CD14-positive monocyte (primary cell): Measurements from ENCODE around the gene CARD9. TPM values are rescaled to one million over a fixed set of nuclear protein-coding genes. Genes with fewer than 3 reads are reported as not detected.

ENCODE experiments used
- DNase-seq, 3 donors: peaks; one replicate each; pipeline ENCODE4 v3.0.0-alpha.2; 2011 to 2022
- H2AFZ ChIP-seq: 2 replicates; pipeline ENCODE4 v1.6.0; 2012; ENCODE audit warnings: mild to moderate bottlenecking, low read depth, low read length, inconsistent platforms; ENCODE audit not compliant: insufficient read depth, poor library complexity, severe bottlenecking
- H3K27ac ChIP-seq, 2 donors: 1 replicate in 1 of 2; 2 replicates in 1 of 2; pipeline ENCODE4 v1.5.1; 2012 to 2013; ENCODE audit warnings: low read length in 2 of 2, control low read depth in 1 of 2, inconsistent platforms in 1 of 2, low read depth in 1 of 2, mild to moderate bottlenecking in 1 of 2
- H3K27me3 ChIP-seq, 2 donors: one replicate each; pipeline versions ENCODE4 v1.6.0 to v1.6.1; 2011 to 2013; ENCODE audit warnings: low read length in 2 of 2; ENCODE audit not compliant: control insufficient read depth in 2 of 2, insufficient read depth in 2 of 2
- H3K36me3 ChIP-seq, 2 donors: replicated peaks in 1 of 2; 1 replicate in 1 of 2; 2 replicates in 1 of 2; pipeline versions ENCODE4 v1.5.1 to v1.6.1; 2012 to 2013; ENCODE audit warnings: low read length in 2 of 2, control low read depth in 1 of 2, inconsistent platforms in 1 of 2, mild to moderate bottlenecking in 1 of 2; ENCODE audit not compliant: insufficient read depth in 2 of 2, control insufficient read depth in 1 of 2
- H3K4me1 ChIP-seq, 2 donors: 1 replicate in 1 of 2; 2 replicates in 1 of 2; pipeline versions ENCODE4 v1.5.1 to v1.6.1; 2012 to 2013; ENCODE audit warnings: low read length in 2 of 2, control low read depth in 1 of 2, inconsistent platforms in 1 of 2, mild to moderate bottlenecking in 1 of 2, moderate library complexity in 1 of 2; ENCODE audit not compliant: insufficient read depth in 2 of 2, control insufficient read depth in 1 of 2
- H3K4me2 ChIP-seq: replicated peaks from 2 replicates; pipeline ENCODE3; 2012; ENCODE audit warnings: low read length, moderate library complexity, mild to moderate bottlenecking; ENCODE audit not compliant: poor library complexity, severe bottlenecking; ENCODE audit errors: extremely low read depth
- H3K4me3 ChIP-seq, 3 experiments: fragments of 200-600 bp in 1 of 3; sonication (generic) in 1 of 3; replicated peaks in 1 of 3; 1 replicate in 2 of 3; 2 replicates in 1 of 3; pipeline ENCODE4 v1.5.1; 2011 to 2013; ENCODE audit warnings: low read length in 3 of 3, mild to moderate bottlenecking in 3 of 3, control low read depth in 2 of 3, low read depth in 2 of 3, inconsistent platforms in 1 of 3, moderate library complexity in 1 of 3
- H3K79me2 ChIP-seq: 2 replicates; pipeline ENCODE4 v1.6.0; 2012; ENCODE audit warnings: mild to moderate bottlenecking, control low read depth, inconsistent platforms, low read length, moderate library complexity; ENCODE audit not compliant: insufficient read depth
- H3K9ac ChIP-seq: 2 replicates; pipeline ENCODE4 v1.6.0; 2017; ENCODE audit warnings: low read length, mild to moderate bottlenecking; ENCODE audit not compliant: insufficient read depth, poor library complexity, severe bottlenecking
- H3K9me3 ChIP-seq, 2 donors: replicated peaks in 1 of 2; 1 replicate in 1 of 2; 2 replicates in 1 of 2; pipeline versions ENCODE4 v1.5.1 to v1.6.1; 2012 to 2013; ENCODE audit warnings: low read length in 2 of 2, control low read depth in 1 of 2; ENCODE audit not compliant: control insufficient read depth in 1 of 2, insufficient read depth in 1 of 2
- H4K20me1 ChIP-seq: 2 replicates; pipeline ENCODE4 v1.6.0; 2012; ENCODE audit warnings: mild to moderate bottlenecking, low read length, control low read depth, moderate library complexity; ENCODE audit not compliant: insufficient read depth
- H3K27ac Mint-ChIP-seq, 7 donors: one replicate each; pipeline ENCODE4 v1.8.0; 2020; ENCODE audit warnings: mild to moderate bottlenecking in 7 of 7, mixed read lengths in 7 of 7, moderate library complexity in 6 of 7, inconsistent platforms in 2 of 7
- H3K27me3 Mint-ChIP-seq, 3 donors: one replicate each; pipeline ENCODE4 v1.8.0; 2021 to 2022; ENCODE audit warnings: low read depth in 3 of 3, mild to moderate bottlenecking in 3 of 3, mixed read lengths in 3 of 3, moderate library complexity in 3 of 3, inconsistent platforms in 1 of 3
- H3K36me3 Mint-ChIP-seq, 2 donors: one replicate each; pipeline ENCODE4 v1.8.0; 2020; ENCODE audit warnings: mixed read lengths in 2 of 2, inconsistent platforms in 1 of 2, mild to moderate bottlenecking in 1 of 2
- H3K4me1 Mint-ChIP-seq: one replicate; pipeline ENCODE4 v1.8.0; 2020; ENCODE audit warnings: mild to moderate bottlenecking, mixed read lengths
- H3K4me3 Mint-ChIP-seq, 2 donors: one replicate each; pipeline ENCODE4 v1.8.0; 2020; ENCODE audit warnings: mild to moderate bottlenecking in 2 of 2, mixed read lengths in 2 of 2, moderate library complexity in 1 of 2
- H3K9me3 Mint-ChIP-seq, 7 donors: one replicate each; pipeline ENCODE4 v1.8.0; 2020 to 2022; ENCODE audit warnings: mixed read lengths in 7 of 7, mild to moderate bottlenecking in 6 of 7, moderate library complexity in 6 of 7, inconsistent platforms in 2 of 7
- WGBS: methylation state at CpG from one replicate; pipeline ENCODE4 v1.1.5; 2013; ENCODE audit warnings: missing lambda C conversion rate; ENCODE audit not compliant: insufficient coverage; 5-methylcytosine and 5-hydroxymethylcytosine counted together
- intact Hi-C, 2 donors: fragments of 100-400 bp; cut with micrococcal nuclease; formaldehyde crosslinking; loops; one replicate each; pipeline versions ENCODE4 v1.15.0 to v1.15.1; 2023
- polyA plus RNA-seq, 3 donors: library from polyadenylated mRNA; depleted of rRNA in 1 of 3; unstranded in 2 of 3; stranded (reverse) in 1 of 3; fragments of 300-500 nt in 2 of 3; fragments of >200 nt in 1 of 3; fragmentation: Illumina TruSeq in 2 of 3; gene quantifications; 1 replicate in 2 of 3; 2 replicates in 1 of 3; pipeline ENCODE4 v1.2.3, GENCODE V29; 2012 to 2021
- TF ChIP-seq, protein P1 (sequence below): fragments of 200-600 bp; IDR thresholded peaks from one replicate; pipeline ENCODE4 v1.8.0; 2022; ENCODE audit warnings: antibody characterized with exemption, mild to moderate bottlenecking

CARD9 gene
- polyA plus RNA-seq, 3 donors, result 34.3 to 108 (median 41.4) TPM

DNA sequence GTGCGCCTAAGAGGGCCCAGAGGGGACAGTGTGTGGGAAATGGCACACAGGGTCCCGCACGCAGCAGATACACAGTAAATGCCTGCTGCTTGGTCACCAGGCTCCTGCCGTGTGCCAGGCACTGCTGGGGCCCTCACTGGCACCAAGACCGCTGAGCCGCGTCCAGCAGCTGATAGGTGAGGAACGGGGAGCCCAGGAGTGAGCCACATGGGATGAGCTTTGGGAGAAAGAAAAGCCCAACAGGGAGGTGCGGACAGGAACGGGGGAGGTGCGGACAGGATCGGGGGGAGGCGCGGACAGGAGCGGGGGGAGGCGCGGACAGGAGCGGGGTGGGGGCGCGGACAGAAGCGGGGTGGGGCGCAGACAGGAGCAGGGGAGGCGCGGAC, 29.6 kb downstream of the CARD9 start:
- no peak overlapping the region for H2AFZ ChIP-seq
- H3K9me3 ChIP-seq, result no peaks in the 10 kb centered on the region
- Mint-ChIP-seq H3K4me1 (peaks cover 2% of the 10 kb centered on the region), H3K4me3 (no peak overlapping the region), H3K27ac (no peak overlapping the region), H3K9me3 (no peaks in the 10 kb centered on the region), H3K27me3 (no peaks in the 10 kb centered on the region), H3K36me3 (no peaks in the 10 kb centered on the region)
- peaks cover 10 to 12% of the 10 kb centered on the region in 2 donors for H3K4me1 ChIP-seq
- H3K4me3 ChIP-seq, result no peak overlapping the region
- intact Hi-C loops, result no loop called here
- no peaks in the 10 kb centered on the region for H3K27me3 ChIP-seq
- no peak overlapping the region for H3K9ac ChIP-seq
- H3K79me2 ChIP-seq, result no peaks in the 10 kb centered on the region
- no peaks in the 10 kb centered on the region for H4K20me1 ChIP-seq
- H3K36me3 ChIP-seq, result no peaks in the 10 kb centered on the region
- no peak overlapping the region for H3K27ac ChIP-seq
- no peak for DNase-seq
- WGBS, result 95% methylated on average over 16 of the region's 24 CpGs
- TF ChIP-seq, protein P1, sequence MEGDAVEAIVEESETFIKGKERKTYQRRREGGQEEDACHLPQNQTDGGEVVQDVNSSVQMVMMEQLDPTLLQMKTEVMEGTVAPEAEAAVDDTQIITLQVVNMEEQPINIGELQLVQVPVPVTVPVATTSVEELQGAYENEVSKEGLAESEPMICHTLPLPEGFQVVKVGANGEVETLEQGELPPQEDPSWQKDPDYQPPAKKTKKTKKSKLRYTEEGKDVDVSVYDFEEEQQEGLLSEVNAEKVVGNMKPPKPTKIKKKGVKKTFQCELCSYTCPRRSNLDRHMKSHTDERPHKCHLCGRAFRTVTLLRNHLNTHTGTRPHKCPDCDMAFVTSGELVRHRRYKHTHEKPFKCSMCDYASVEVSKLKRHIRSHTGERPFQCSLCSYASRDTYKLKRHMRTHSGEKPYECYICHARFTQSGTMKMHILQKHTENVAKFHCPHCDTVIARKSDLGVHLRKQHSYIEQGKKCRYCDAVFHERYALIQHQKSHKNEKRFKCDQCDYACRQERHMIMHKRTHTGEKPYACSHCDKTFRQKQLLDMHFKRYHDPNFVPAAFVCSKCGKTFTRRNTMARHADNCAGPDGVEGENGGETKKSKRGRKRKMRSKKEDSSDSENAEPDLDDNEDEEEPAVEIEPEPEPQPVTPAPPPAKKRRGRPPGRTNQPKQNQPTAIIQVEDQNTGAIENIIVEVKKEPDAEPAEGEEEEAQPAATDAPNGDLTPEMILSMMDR, result no peak
- no peak overlapping the region for H3K4me2 ChIP-seq

DNA sequence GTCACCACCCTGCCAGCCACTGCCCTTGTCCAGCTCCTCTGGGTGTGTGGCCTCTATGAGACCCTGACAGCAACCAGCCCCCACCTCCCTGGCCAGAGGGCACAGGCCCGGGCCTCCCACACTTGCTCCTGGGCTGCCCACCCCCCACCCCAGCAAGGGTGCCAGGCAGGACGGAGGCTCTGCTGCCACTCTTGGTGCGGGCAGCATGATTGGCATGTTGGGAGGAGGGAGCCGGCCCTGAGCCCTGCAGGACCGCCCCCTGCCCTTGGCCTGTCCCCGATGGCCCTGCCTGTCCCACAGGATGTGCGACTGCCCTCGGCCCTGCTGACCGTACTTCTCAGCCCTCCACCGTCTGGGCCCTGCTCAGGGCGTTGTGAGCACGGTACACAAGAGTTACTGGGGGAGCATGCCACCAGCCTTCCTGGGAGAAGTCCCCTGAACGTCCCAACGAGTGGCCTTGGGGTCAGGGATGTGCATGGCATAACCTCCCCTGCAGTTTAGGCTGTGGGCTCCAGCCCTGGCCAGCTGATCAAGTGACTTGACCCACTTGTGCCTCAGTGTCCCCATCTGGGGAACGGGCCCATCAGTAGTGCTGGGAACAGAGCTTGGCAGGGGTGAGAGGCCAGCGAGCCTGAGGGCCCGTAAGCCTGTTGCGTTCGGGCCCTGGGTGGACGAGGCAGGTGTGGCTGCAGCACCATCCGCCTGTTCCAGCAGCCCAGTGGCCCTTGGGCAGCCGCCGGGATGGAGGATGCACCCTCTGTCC, 30.2 kb downstream of the CARD9 start:
- Histone ChIP-seq H3K9ac (no peak overlapping the region), H4K20me1 (no peaks in the 10 kb centered on the region), H3K27me3 (no peaks in the 10 kb centered on the region), H3K4me3 (peak overlapping the region in 1 of 3 experiments; percentile 78), H3K27ac (no peak overlapping the region), H3K4me1 (peaks cover 10 to 12% of the 10 kb centered on the region in 2 donors), H3K9me3 (no peaks in the 10 kb centered on the region), H3K36me3 (no peaks in the 10 kb centered on the region), H3K4me2 (peak overlapping the region; percentile 84), H2AFZ (peak overlapping the region; percentile 89), H3K79me2 (no peaks in the 10 kb centered on the region)
- Mint-ChIP-seq H3K4me1 (peaks cover 2% of the 10 kb centered on the region), H3K27ac (peak overlapping the region in 2 of 7 donors; percentile 9 to 54), H3K36me3 (no peaks in the 10 kb centered on the region), H3K27me3 (no peaks in the 10 kb centered on the region), H3K4me3 (peak overlapping the region in 1 of 2 donors; percentile 79), H3K9me3 (no peaks in the 10 kb centered on the region)
- TF ChIP-seq, protein P1, result no peak
- WGBS, result 89% methylated on average over 21 of the region's 23 CpGs
- DNase-seq, result no peak
- intact Hi-C loops, result no loop called here
